Fibroblast of skin of left quadriceps (primary cell): ENCODE measurements around the gene MYH13.

Experiments
- DNase-seq, 2 experiments: peaks; one replicate each; pipeline ENCODE4 v3.0.0-alpha.2; 2013; ENCODE audit warnings: low read depth in 2 of 2

The MYH13 gene

DNA sequence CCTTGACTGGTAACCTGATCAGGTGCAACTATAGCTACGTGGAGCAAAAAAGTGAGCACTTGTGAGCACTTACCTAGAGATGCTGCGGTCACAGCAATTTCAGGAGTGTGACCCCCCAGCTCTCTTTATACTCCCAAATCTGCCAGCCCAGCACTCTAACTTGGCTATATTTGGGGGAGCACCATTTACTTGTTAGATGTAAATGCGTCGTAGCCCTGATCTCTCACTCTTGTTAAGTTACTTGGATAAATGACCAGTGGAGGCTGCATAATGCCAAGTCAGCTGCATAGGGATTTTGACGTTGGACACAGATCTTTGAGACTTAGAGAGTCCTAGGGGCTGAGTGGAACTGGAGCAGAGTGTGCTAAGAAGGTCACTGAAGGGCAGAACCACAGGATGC is at the start of gene MYH13:
MYH13 (minus strand) TSS at position 101 of the 400 bp plus-strand sequence. CDS start 8,476 bp downstream, outside the sequence.
- no peak for DNase-seq

DNA sequence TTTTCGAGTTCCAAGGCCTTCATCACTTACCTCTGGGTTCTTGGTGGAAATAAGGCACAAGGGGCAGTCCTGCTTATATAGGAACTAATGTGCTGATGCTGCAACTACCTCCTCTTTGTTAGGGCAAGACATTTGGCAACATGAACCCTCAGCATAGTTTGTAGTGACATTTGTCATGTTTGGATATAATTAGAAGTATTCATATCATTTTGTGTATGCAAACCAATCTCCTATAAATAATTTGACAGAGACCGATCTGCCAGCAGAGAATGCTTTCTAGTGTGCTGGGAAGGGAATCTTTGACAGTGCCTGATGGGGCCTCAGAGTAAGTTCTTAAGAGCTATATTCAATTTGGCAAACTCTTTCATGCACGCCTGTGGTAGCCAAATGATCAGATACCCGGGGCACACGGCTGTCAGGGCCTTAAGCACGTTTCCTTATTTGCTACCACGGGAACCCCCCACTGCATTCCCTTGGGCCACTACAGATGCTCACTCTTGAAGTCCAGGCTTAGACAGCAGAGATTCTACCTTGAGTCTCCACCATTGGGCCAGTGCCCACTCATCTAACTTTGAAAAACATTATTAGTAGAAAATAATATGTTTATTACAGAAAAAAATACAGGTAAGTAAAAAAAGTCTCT is 49.2 kb upstream of the MYH13 start, which contains the start of gene MYH8:
MYH8 (minus strand) TSS at position 51 of the 643 bp plus-strand sequence. CDS start 1,723 bp downstream, outside the sequence.
- DNase-seq, result no peak

DNA sequence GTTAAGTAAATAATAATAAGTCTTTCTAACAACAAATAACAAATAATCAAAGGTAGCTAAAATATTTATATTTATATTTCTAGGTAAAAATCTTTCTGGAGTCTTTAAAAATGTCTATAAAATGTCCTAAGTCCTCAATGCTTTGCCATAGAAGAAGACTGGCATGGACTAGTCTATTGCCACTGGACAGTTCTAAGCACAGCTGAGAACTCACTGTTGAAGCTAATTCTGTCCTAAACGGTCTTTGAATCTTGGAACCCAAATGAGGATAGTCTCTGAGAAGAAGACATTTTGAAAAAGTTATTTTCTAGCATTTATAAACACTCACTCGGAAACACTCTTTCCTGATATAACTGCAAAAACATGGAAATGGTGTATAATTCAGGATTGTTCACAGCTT is 48.4 kb upstream of the MYH13 start:
- DNase-seq, result no peak

DNA sequence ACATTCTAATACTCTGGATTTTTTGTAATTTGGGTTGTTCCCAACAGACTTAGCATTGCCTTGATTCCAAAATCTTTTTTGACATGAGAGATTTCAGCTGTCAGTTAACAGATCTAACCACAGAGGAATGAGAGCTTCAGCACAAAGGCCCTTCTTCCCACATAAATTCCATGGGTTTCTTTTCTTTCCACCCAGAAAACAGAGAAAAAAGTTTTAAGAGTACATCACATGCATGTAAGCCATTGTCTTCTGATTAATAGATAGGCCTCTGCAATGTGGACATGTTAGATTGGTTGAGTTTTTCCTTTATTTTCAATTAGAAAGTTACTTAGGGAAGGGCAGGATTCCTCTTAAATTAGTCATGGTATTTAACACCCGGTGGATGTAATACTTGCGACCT is 48.0 kb upstream of the MYH13 start:
- no peak for DNase-seq

DNA sequence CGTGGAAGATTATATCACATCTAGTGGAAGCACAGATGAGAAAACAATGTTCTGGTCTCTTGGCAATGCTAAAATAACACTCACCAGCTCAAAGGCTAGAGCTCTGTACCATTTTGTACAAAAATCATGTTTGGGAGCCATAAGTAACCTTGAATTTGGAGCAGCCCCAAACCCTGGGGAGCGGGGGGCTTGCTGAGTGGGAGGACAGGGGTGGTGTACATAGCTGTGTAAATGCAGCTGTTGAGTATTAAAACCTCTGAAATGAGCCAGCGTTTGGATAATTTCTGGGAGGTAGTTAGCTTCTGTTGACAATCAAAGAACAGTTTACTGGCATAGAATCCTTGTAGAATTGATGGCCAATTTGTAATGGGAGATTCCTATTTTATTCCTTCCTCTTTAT is 44.6 kb upstream of the MYH13 start:
- DNase-seq, result no peak

DNA sequence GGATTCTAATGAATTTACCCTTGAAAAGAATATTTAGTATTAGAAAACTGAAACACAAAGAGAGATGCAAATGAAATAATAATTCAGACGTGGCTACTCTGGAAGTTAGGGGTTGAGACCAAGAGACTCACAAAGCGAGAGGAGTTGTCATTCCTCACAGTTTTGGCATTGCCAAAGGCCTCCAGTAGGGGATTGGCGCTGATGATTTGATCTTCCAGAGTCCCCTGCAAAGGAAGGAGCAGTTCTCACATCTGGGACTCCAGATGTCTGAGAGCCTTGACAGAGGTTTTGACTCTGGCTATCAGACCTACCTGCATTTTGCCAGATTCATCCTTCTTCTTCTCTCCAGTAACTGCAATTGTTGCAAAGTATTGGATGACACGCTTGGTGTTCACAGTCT is 42.4 kb upstream of the MYH13 start:
- DNase-seq, result no peak

DNA sequence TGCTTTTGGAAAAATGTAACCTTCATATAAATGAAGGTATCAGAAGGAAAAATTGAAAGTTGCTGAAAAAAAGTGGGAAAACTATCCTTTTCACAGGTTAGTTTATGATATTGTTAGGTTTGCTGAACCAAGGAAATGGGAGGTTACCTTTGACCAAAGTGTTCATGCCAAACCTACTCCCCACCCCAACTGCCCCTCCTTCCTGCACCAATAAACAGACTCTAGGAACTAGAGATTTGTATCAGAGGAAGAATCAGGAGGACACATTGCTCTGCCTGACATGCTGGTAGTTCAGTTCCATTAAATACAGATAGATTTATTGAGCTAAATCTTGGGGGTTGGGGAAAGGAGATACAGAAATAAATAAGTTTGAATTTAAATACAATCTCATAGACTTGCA is 30.8 kb upstream of the MYH13 start:
- DNase-seq, result no peak

DNA sequence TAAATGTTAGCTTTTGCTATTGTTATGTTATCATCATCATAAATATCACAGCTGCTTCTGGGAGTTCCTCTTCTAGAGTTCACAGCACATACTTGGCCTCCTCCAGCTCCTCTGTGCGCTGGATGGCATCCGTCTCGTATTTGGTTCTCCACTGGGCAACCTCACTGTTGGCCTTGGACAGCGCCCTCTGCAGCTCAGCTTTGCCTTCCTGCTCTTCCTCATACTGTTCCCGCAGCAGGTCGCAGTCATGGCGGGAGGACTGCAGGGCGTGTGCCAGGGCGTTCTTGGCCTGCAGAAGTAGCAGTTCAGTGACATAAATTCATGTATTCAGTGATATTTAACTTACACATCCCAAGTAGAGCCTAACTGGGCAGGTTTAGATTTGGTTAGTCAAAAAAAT is 25.5 kb upstream of the MYH13 start:
- DNase-seq, result no peak

DNA sequence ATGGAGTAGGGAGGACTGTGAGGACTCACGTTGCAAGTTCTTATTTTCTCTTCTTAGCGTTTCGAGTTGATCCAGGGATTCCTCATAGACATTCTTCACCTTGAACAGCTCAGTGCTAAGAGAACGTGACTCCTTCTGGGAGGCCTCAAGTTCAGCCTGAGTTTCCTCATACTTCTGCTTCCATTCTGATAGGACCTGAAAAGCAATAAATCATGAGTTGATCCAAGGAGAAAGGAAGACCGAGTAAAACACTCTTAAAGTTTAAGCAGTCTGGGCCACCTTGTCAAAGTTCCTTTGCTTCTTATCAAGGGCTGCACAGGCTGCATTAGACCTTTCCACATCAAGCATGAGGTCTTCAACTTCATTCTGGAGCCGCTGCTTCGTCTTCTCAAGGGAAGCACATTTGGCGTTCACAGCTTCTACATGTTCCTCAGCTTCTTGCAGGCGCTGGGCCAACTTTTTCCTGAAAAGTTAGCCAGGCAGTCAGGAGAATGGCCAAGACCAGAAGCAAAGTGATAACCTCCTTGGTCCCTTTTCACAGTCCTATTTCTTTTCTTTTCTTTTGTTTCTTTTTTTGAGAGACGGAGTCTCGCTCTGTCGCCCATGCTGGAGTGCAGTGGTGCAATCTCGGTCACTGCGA is 23.8 kb upstream of the MYH13 start:
- no peak for DNase-seq

DNA sequence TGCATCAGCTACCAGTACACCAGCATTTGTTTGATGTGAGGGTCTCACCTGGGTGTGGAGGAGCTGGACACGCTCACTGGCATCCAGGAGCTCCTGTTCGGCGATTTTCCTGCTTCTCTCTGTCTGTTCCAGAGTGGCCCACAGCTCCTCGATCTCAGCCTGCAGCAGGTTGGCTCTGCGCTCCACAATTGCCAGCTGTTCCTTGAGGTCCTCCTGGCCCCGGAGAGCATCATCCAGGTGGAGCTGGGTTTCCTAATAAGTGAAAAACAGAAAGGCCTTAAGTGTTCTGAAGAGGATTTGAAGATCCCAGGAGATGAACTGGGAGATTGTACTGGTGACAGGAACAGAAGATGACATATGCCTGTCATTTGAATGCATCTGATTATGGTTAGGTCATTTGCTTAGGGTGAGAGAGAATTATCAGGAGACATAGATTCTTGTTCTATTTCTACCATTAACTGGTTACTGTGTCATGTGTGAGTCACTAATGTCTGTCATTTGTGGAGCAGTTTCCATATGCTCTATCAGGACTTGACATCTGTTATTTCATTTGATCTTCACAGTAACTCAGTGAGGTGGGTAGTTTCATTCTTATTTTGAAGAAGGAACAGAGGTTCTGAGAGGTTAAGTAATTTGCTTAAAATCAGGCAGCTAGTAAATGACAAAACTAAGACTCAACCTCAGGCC is 21.5 kb upstream of the MYH13 start:
- no peak for DNase-seq

DNA sequence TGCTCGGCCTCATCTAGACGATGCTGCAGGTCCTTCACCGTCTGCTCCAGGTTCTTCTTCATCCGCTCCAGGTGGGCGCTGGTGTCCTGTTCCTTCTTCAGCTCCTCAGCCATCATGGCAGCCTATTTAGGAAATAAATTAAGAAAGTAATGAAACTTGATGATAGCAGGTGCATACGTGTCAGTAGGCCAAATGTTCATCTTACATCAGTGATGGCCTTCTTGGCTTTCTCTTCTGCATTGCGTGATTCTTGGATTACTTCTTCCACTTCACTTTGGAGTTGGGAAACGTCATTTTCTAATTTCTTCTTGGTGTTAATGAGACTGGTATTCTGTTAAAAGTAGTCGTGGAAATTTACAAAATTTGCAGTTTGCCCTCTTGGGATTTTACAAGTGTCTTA is 20.1 kb upstream of the MYH13 start:
- DNase-seq, result no peak

DNA sequence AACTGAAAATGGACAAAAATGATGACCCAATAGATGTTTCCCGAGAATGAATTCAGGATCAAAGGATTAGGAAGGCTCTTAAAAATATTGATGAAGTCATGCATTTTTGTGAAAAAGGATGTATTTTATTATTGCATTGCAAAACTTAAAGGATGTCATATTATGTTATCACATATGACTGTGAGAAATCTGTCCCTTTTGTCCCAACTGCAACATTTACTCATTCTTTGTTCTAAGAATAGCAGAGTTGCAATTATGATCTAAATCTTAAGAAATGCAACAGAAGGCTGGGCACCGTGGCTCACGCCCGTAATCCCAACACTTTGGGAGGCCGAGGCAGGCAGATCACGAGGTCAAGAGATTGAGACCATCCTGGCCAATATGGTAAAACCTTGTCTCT is 13.1 kb upstream of the MYH13 start:
- DNase-seq, result no peak

DNA sequence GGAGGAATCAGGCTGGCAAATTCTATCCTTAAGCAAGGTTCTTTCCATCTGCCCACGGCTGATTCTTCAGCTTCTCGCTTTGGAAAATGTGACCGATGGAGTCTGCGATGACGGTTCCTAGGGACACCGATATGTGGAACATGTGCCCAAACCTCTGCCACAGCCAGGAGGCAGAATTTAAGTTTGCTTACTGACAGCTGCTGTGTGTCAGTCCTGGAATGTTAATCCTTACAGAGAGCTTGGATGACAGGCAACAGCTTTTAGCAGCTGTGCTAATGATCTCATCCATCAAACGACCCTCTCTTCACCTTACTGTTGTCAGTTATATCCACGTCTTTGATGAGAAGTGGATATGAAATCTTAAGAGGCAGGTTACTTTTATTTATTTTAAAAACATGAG is 11.4 kb upstream of the MYH13 start:
- no peak for DNase-seq

DNA sequence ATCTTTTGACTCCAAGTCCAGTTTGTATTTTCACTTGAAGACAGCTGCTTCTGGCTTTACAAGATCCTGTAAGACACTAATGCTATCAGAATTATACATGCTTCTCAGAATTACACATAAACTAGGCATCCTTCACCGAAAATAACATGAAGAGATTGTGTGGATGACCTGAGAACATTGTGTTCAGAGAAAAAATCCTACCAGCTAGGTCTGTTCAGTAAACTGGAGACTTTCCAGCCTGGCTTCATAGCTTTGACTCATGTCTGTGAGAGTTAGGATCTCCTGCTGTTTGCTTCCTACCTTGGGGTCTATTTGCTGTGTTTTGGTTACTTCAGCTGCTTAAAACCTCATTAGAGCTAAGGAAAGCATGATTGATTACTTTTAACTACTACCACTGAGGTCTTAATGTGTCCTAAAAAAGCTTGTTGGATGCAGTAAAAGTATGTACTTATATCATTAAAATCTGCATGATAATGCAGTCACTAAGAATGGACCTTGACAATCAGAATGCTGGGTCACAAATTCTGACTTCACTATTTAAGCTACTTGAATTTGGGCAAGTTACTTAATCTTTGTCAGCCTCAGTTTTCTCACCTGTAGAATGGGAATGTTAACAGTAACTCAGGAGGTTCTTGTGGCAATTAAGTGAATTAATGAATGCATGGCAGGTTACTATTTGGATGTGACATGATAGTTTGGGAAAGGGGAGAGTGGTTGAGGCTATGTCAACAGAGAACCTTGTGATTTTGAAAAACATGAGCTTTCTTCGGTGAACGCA is 8.0 kb upstream of the MYH13 start:
- peak in 1 of 2 experiments; percentile 6 for DNase-seq

DNA sequence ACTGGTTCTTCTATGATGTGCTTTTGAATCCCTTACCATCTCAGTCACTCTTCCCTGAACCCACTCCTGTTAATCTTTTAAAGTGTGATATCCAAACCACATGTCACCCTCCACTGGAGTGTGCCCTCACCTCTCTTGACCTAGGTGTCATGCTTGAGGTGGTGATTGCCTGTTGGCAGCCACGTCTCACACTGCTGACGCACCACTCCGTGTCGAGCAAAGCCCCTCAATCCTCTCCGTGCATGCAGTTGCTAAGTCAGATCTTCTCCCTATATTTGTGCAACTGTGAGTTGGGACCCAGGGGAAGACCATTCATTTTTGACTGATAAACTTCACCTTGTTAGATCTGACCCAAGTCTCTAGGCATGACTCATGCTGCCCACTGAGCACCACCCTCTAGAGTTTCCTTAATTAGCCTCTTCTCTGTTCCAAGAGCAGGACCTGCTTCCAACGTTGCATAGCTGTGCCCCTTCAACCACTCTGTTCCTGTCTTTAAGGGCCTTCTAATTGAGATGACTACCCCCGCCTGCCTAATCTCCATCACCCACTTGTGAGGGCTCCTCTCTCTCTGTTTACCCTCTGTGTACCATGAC is 2.7 kb downstream of the MYH13 start:
- no peak for DNase-seq

DNA sequence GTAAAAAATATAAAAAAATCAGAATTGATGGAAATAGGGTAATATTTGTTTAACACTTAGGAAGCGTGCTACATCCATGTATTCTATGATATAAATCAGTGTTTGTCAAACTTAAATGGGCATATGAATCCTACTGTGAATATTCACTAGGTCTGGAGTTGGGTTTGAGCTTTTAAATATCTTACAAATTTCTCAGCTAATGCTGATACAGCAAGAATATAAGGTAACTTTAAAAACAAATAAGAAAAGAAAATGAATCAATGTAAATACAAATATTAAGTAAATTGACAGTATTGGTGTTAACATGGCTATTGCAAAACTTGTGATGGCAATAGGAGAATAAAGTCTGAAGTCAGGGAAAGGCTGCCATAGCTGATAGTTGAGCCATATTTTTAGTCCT is 3.6 kb downstream of the MYH13 start:
- DNase-seq, result no peak

DNA sequence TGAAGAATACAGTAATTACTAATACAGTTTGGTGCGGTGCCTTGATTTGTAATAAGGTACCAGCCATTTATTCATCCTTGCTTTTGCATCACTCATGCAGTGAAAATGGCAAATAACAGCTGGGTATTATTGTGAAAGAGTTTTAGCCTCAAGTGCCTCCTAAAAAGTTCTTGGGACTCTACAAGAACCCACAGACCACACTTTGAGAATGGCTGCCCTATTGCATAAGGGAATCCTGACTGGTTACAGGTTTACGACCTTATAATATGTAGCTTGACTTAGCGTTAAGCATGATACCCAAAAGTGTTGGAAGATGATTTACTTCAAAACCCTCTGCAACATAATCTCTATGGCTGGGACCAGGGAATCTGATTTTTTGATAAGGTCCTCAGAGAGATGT is 4.2 kb downstream of the MYH13 start:
- no peak for DNase-seq

DNA sequence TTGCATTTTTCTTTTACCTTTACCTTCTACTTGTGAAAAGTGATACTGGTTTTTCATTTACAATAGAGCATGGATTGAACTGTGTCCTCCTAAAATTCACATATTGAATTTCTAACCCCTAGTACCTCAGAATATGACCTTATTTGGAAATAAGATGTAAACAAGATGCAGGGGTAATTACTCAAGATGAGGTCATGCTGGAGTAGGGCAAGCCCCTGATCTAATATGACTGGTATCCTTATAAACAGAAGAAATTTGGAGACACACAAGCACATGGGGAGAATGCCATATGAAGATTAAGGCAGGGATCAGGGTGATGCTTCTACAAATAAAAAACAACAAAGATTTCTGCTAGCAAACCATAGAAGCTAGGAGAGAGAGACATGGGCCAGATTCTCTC is 12.2 kb downstream of the MYH13 start:
- peak in 1 of 2 experiments; percentile 18 for DNase-seq

DNA sequence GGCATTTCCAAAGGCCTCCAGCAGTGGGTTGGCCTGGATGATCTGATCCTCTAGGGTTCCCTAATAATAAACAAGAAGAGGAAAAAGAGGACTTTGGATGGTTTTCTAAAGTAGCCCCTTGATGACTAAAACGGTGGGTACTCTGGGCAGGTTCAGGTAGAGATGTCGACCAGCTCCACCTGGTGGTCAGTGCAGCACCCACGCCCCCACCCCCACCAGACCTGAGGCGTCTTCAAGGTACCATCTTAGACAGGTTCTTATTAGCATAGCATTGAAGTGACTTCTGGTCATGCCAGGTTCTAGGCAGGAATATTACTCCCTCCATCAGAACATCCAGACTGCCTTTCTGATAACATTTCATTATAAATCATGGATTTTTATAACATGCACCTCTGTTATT is 15.0 kb downstream of the MYH13 start:
- DNase-seq, result no peak

DNA sequence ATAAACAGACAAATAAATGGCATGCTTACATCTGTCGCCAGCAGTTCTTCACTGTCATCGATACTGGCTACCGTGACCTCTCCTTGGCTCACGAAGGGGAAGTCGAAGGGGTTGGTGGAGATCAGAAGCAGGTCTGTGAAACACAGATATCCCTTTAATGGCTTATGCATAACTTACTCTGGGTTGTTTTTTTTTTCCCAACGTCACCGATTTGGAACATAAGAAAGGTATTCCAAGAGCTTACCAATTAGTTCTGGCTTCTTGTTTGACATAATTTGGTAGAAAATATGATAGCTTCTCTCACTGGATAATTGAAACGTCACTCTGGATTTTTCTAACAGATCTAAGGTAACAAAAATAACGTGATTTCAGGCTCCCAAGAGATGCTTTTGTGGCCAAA is 18.2 kb downstream of the MYH13 start:
- no peak for DNase-seq

DNA sequence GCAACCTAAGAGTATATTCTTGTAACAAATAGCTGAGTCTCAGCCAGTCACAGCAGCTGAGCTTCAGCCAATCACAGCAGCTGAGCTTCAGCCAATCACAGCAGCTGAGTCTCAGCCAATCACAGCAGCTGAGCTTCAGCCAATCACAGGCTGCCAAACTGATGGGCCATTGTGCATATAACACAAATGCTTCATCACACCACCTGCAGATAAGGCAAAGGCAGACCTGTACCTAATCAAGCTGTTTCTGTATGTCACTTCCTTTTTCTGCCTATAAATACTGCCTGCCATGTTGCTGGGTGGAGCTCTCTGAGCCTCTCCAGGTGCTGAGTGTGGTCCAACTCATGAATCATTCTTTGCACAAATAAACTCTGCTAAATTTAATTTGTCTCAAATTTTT is 19.9 kb downstream of the MYH13 start:
- DNase-seq, result no peak

DNA sequence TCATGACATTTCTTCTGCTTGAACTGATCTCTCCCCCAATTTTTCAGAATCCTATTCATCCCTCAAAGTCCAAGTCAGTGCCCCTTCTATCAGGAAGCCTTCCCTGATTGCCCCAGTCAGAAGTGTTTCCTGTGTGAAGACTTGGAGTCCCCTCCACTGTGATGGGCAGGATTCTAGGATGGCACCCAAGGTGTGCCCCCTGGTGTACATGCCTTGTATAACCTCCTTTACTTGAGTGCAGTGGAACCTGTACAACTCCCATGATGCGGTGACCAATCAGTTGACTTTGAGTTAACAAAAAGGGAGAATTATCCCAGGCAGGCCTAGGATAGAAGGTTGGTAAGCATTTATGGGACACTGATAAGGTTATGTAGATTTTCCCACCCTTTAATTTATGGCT is 23.4 kb downstream of the MYH13 start:
- DNase-seq, result no peak
